HG03095 (cell line): ENCODE measurements around the gene CSF1.

ENCODE experiments used
- ATAC-seq: cut with Tn5 transposase; IDR thresholded peaks from one replicate; pipeline ENCODE4 v1.9.1; 2021; ENCODE audit warnings: moderate library complexity; ENCODE audit not compliant: unreplicated experiment

Gene CSF1

GRCh38 chr1:109882288-109883245, 28.1 kb upstream of the CSF1 start:
- no peak for ATAC-seq

DNA sequence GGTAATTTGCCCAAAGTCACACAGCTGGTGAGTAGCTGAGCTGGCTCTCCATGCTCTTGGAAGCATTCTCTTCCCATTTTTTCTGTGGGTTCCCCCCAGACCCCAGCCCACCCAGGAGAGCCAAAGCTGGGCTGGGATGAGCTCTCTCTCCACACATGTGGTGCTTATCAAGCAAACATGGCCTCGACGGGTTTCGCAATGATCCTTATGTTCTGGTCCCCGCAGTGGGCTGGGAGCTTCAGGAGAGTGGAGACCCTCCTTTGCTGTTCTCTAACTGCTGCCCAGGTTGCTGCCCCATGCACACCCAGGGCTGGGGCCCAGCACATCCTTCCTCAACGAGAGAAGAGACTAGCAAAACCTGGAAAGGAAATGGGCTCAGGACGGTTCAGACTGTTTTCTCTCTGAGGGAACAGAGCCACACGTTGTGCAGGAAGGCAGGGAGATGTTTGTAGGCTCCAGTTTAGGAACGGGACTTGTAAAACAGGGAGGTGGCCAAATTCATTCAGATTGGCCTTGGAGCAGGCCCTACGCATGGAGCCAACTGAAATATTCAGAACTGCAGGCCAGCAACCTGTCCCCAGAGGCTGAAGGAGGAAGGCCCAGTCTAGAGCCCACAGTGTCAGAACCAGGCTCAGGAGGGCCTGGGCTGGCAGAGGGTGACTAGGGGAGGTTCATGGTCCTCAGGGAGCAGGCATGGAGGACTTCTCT, 27.2 kb upstream of the CSF1 start:
- ATAC-seq, result no peak

DNA sequence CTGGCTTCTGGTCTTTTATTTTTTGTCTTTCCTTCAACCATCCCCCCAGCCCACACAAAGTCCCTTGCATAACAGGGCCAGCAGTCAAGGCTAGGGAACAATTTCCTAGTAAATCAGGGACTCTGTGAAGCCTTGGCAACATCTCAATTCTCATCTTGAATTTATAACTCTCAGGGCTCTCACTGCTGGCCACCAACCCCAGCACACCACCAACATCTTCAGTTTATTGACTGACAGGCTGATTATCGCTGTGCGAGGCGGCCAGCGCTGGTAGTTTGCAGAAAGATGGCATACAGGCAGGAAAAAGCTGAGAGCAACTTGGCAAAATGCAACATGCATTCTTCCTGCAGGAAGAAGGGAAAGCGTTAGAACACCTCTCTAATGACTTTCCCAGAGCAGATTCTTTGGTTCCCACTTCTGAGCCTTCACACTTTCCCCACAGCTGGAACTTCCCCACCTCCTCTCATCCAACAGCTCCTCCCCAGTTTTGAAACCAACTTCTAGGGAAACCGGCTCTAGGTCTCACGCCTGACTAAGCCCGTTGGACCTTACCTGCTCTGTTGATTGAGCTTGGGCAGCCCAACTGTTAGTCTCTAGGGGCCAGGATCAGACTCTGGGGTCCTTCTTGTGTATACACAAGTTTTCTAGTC, 26.3 kb upstream of the CSF1 start:
- ATAC-seq, result no peak

GRCh38 chr1:109885589-109885988, 25.1 kb upstream of the CSF1 start:
- no peak for ATAC-seq

DNA sequence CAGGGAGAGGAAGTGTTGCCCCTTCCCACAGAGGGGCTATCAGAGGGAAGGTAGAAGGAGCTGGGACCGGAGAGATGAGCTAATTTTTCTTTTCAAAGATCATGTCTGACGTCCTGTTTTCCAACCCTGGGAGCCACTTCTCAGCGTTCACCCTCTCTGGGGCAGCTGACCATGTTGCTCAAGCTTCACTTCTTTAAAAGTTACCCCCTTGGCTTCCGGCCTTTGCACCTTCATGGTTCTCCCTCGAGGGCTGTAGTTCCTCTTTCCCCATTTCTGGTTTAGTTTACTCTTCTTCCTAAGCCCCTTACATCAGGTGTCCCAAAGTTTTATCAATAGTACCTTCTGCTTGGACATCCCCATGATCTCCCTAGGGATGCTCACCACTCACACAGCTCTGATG, 23.8 kb upstream of the CSF1 start:
- no peak for ATAC-seq

DNA sequence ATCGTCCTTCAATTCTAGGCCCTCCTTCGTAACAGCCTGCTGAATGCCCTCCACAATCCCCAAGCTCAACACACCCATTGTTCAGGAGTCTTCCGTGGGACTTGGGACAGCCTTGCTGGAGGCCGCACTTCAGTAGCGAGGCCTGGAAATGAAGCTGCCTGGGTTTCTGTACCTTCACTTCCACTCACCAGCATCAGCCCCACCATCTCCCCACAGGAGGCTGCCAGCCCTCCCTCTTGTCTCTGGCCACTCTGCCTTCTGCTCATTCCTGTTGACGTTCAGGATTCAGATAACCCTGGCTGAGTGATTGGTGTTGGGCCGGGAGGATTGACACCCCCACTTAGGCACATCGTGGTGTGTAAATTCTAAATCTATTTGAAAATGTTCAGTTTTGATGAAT, 23.4 kb upstream of the CSF1 start:
- ATAC-seq, result no peak

DNA sequence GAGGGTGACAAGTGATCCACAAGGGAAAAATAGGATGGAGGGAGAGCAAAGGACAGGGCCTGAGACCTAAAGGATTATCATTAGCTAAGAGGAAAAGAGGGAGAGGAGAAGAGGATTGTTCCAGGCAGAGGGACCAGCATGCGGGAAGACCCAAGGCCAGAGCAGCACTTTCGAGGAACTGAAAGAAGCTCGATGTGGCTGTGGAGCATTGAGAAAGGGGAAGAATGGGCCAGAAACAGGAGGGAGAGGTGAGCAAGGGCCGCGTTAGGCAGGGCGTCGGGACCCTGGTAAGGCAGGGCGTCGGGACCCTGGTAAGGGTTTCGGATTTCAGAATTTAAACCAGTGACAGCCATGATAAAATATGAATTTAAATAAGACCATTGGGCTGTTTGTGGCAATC, 22.8 kb upstream of the CSF1 start:
- ATAC-seq, result no peak

- ATAC-seq, result no peak
Measured at GRCh38 chr1:109889094-109889493, 21.6 kb upstream of the CSF1 start.

DNA sequence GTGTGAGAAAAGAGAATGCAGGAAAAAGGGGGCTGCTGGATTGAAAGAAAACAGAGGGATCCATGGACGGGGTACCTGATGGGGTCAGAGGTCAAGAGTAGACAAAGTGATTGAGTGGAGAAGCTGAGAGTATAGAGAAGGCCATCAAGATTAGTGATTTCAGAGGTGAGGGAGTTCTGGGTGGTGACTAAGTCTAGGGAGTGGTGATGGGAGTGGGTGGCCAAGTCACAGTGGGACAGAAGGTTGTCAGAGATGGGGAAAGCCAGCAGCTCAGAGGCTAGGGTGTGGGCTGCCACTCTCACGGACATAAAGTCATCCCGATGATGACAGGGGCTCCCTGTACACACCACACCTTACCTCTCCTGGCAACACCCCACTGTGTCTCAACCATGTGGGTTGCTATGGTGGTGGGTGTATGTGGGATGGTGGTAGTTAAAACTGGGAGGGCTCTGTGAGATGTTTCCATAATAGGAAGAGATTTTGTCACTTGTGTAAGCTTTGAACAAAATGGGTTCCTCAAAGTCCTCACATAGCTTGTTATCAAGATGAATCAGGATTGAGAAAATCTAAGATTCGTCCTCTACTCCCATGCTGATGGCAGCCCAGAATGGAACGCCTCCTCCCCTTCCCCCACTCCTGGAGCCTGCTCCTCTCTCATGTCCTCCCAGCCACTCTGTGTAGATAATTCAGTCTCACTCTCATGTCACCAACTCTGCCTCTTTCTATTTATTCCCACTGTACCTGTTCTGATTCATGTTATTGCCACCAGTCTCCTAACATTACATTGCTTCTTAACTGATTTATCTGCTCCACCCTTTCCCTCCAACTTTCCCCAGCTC, 20.3 kb upstream of the CSF1 start:
- ATAC-seq, result no peak

DNA sequence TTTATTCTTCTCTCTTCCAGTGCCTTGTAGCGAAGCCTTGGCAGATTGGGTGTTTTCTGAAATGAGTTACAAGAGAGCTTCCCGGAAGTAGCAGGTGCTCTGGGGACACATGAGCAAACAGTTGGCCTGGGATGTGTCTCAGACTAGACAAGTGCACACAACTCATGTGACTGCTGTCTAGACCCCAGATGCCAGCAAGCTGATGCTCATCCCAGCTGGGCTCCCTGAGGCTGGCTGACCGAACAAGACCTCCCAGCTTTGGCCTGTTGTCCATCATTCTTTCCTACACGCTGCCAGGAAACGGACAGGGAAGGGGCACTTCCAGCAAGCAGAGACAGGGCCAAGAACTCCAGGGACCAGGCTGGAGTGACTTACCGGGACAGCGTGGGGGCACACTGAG, 18.7 kb upstream of the CSF1 start:
- no peak for ATAC-seq

- no peak for ATAC-seq
Measured at GRCh38 chr1:109892561-109893368, 17.9 kb upstream of the CSF1 start.

- no peak for ATAC-seq
Measured at GRCh38 chr1:109893532-109894171, 17.0 kb upstream of the CSF1 start.

GRCh38 chr1:109894823-109895719, 15.6 kb upstream of the CSF1 start:
- no peak for ATAC-seq

- ATAC-seq, result no peak
Measured at GRCh38 chr1:109895720-109896504, 14.7 kb upstream of the CSF1 start.

DNA sequence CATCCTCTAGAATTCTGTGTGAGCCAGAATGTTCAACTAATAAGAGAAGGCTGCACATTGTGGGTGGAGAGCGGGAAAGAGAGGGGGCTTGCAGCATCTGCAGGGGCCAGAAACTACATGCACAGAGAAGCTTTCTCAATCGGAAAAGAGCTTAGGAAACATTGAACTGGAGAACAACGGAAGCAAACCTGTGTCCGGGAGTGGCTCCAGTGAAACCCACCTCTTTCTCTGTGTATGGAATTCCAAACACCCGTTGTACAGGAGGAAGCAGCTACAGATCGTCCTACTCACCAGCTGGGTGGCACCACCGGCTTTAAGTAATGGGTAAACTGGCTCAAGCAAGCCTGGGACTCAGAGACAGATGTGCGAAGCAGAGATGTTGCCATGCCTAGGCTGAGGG, 14.0 kb upstream of the CSF1 start:
- ATAC-seq, result no peak

GRCh38 chr1:109897259-109897955, 13.2 kb upstream of the CSF1 start:
- no peak for ATAC-seq

GRCh38 chr1:109898842-109899241, 11.8 kb upstream of the CSF1 start:
- no peak for ATAC-seq
